GM21360 (cell line): Measurements from ENCODE around the gene CLN3.
"Not testable (repeated sequence)": the region's sequence is repeated elsewhere in the genome, so short reads cannot be mapped to it uniquely, and the experiment has no call there.

Source experiments
- ATAC-seq: cut with Tn5 transposase; IDR thresholded peaks from one replicate; pipeline ENCODE4 v1.9.1; 2021; ENCODE audit warnings: mild to moderate bottlenecking, moderate library complexity; ENCODE audit not compliant: unreplicated experiment

CLN3 gene

GRCh38 chr16:28491970-28492474 is at the start of gene CLN3:
Gene CLN3, minus strand, starts transcription at chr16:28492074. Its CDS starts 315 bp downstream, at chr16:28491759.
- peak; percentile 57 for ATAC-seq

- no peak for ATAC-seq
These were observed 48.5 kb upstream of the CLN3 start for GRCh38 chr16:28540346-28540745.

GRCh38 chr16:28538733-28539596 is 47.1 kb upstream of the CLN3 start, which contains the start of gene NUPR1:
Gene NUPR1, minus strand, starts transcription at chr16:28538974. Its CDS starts 67 bp downstream, at chr16:28538907.
- ATAC-seq, result no peak

GRCh38 chr16:28537964-28538732 is 46.3 kb upstream of the CLN3 start:
- ATAC-seq, result no peak

- no peak for ATAC-seq
These were observed 45.2 kb upstream of the CLN3 start for GRCh38 chr16:28537076-28537475.

DNA sequence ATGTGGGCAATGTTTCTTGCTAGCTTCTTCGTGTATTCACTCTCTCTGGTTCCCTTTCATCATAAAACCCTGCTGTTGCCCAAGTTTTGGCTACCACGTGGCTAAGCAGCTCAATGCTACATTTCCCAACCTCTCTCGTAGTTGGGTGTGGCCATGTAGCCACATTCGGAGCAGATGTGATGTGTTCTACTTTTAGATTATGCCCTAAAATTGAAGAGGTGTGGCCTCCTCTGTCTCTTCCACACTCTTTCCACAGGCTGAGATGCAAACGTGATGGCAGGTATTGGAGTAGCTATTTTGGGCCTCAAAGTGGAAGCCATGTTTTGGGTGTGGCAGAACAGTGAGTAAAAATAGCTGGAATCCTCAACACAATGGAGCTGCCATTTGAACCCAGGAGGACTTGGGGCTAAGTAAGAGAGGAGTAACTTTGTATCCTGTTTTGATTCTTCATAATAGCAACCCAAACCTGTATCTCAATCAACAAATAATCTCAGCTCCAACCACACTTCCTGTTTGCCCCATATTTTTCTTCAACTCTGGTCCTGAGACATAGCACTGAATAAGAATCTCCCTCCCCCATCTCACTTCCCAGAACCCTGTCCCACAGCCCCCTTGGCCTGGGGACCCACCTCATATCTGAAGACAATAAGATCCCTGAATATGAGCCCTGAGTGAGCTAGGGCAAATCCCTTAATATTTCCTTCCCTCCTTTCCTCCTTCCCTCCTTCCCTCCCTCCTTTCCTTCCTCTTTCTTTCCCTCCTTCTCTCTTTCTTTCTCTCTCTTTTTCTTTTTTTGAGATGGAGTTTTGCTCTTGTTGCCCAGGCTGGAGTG is 42.9 kb upstream of the CLN3 start:
- no peak for ATAC-seq

GRCh38 chr16:28532940-28533647 is 41.2 kb upstream of the CLN3 start:
- ATAC-seq, result no peak

DNA sequence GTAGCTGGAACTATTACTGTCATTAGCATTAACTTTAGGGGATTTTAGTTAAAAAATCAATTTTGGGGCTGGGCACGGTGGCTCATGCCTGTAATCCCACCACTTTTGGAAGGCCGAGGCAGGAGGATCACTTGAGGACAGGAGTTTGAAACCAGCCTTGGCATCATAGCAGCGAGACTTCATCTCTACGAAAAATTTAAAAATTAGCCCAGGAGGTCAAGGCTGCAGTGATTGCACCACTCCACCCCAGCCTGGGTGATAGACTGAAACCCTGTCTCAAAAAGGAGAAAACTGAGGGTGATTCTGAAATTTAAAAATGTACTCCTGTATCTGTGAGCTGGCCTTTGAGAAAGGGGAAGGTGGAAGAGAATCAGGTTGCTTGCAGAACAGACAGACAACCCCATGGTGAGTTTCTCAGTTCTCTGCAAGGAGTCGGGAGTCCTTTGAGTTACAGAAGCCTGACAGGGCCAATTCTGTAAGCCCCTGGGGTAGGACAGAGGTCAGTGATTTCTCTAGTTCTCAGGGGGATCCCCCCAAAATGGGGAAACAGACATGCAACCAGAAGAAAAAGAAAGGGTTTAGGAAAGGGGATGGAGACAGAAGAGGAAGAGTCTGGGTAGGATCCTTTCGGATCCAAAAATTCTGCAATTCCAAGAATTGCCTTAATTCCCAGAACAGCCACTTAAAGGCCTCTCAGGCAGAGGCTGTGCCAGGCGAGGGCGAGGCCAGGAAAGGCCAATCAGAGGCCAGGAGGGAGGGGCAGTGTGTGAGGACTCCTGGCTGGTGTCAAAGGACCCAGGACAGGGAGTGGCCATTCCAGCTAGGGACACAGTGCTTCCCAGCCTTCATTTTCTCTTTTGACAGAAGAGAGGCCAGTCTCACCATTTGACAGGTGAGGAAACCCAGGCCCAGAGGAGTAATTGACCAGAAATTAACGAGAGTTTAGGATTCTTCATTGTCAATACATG is 40.2 kb upstream of the CLN3 start:
- no peak for ATAC-seq

- no peak for ATAC-seq
These were observed 37.2 kb upstream of the CLN3 start for GRCh38 chr16:28529124-28529523.

DNA sequence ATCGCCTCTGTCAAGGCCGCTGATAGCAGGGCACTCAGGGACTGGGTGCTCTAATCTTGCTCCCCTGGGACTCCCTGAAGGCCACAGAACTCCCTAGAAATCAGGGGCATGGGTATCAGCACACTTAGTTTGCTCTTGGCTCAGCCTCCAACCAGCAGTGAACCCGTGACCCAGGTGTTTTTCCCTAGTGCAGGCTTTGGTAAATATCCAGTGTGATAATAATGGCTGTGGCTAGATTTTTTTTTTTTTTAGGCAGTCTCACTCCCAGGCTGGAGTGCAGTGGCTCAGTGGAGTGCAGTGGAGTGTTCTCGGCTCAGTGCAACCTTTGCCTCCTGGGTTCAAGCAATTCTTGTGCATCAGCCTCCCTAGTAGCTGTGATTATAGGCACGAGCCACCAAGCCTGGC is 36.6 kb upstream of the CLN3 start:
- no peak for ATAC-seq

DNA sequence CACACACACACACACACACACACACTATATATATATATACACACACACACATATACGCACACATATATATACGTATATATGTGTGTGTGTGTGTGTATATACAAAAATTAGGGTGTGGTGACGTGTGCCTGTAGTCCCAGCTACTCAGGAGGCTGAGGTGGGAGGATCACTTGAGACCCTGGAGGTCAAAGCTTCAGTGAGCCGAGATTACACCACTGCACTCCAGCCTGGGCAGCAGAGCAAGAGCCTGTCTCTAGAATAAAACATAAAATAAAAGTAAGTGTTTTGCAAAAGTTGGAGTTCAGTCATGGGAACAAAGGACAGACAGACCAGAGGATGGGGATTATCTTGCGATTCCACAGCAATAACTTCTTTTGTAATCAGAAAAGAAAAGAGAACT is 36.1 kb upstream of the CLN3 start:
- no peak for ATAC-seq

GRCh38 chr16:28527100-28527785 is 35.4 kb upstream of the CLN3 start:
- ATAC-seq, result not testable (repeated sequence)

DNA sequence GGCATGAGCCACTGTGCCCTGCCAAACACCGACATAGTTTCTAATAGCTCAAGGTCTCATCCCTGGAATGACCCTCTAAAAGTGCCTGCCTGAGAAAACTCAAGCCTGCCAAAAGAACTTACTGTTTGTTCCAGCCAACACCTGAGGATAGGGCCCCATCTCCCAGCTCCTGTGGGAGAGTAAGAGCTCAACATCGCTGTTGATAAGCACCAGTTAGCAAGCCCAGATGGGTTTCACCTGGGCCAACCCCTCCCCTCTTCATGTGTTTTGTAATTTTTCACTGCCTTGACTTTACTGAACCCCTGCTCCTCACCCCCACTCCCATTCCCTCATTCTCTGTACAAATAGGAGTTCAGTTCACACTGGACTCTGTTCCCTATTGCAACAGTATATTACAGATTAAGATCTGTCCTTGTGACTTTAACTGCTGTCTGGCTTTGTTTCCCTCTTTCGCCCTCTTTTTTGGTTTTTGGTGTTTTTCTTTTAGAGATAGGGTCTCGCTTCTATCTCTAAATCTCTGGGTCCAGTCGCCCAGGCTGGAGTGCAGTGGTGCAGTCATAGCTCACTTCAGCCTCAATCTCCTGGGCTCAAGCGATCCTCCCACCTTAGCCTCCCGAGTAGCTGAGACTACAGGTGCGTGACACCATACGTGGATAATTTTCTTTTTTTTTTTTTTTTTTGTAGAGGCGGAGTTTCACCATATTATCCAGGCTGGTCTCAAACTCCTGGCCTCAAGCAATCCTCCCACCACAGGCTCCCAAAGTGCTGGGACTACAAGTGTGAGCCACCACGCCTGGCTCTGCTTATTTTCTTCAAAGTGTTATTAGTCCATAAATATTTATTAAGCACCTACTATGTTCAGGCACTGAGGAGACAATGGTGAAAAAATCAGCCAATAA is 34.6 kb upstream of the CLN3 start:
- no peak for ATAC-seq

DNA sequence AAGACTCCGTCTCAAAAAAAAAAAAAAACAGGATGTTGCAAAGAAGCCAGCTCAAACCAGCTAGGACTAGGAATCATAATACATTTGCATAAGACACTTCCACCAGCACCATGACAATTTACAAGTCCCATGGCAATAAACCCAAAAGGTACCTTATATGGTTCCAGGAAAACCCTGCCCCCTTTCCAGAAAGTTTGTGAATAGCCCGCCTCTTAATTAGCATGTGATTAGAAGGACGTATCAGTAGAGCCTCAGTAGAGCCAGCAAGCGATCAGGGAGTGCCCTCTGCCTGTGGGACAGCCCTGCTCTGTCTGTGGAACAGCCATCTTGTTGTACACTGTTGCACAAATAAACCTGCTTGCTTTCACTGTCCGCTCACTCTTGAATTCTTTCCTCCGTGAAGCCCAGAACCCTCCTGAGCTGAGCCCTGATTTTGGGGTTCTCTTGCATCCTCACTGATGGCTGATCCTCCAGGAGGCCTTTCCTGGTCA is 32.9 kb upstream of the CLN3 start:
- ATAC-seq, result no peak

DNA sequence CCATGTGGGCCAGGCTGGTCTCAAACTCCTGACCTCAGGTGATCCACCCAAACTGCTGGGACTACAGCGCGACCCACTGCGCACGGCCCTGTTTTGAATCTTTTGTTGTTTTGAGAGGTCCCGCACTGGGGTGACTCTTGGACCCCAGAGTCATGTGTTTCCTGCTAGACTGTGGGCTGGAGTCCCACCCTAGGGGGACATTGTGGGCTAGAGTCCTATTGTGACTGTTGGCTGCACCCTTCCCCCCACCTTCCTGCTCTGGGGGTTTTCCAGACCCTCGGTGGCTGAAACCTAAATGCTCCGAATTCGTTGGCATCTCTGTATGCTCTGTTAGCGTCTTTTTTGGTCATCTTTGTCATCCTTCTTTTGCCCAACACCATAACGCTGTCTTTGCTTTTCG is 30.9 kb upstream of the CLN3 start:
- no peak for ATAC-seq

DNA sequence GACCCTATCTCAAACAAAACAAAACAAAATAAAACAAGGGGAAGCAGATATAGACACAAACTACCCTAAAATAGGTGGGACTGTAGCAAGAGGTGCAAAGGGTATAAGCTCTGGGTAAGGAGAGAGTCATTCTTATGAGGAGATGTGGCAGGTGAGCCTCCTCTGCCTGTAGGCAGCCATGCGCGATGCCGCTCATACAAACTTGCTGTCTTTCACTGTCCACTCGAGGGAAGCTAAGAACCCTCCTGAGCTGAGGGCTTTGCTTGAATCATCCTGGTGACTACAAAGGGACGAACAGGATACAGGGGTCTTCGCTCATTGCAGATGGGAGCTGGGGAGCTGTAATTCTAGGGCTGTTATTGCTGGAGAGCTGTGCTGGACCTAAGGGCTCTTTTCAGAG is 29.6 kb upstream of the CLN3 start:
- ATAC-seq, result no peak

- ATAC-seq, result no peak
These were observed 28.8 kb upstream of the CLN3 start for GRCh38 chr16:28520672-28521071.
